Myocyte (in vitro differentiated cells): ENCODE data around the gene EIF2AK2. TPM values are rescaled to one million over a fixed set of nuclear protein-coding genes. Genes with fewer than 3 reads are reported as not detected.

ENCODE experiments used
- total RNA-seq: library from RNA; depleted of rRNA; stranded (reverse); fragments of >200 nt; gene quantifications from 2 replicates; pipeline ENCODE4 v1.2.3, GENCODE V29; 2014

EIF2AK2 gene
- total RNA-seq, 1 donor from 2014 or later: 31.1 TPM

Other genes starting within 250 kb of the EIF2AK2 start
- gene STRN, start 190.4 kb downstream of the EIF2AK2 start, total RNA-seq: 18.3 and 25.1 TPM in 2 replicates
- gene HEATR5B, start 72.6 kb downstream of the EIF2AK2 start, total RNA-seq: 11.2 and 14.7 TPM in 2 replicates
- 8.6 and 8.8 TPM in 2 replicates for gene GPATCH11, start 72.5 kb downstream of the EIF2AK2 start, total RNA-seq
- gene SULT6B1, start 31.7 kb upstream of the EIF2AK2 start, total RNA-seq: not detected in 2 replicates
- gene CEBPZOS, start 39.5 kb upstream of the EIF2AK2 start, total RNA-seq: 25.7 and 27.7 TPM in 2 replicates
- gene CEBPZ, start 74.6 kb upstream of the EIF2AK2 start, total RNA-seq: 32.9 and 33.2 TPM in 2 replicates
- 15.2 and 21.1 TPM in 2 replicates for gene NDUFAF7, start 74.7 kb upstream of the EIF2AK2 start, total RNA-seq
- 19.6 and 24.2 TPM in 2 replicates for gene PRKD3, start 167.9 kb upstream of the EIF2AK2 start, total RNA-seq
- 0.24 TPM in 1 of 2 replicates, not detected in the other for gene QPCT, start 187.7 kb upstream of the EIF2AK2 start, total RNA-seq